Tibial nerve (tissue), 4 donors: Measurements from ENCODE around the gene ZNF778. TPM values are rescaled to one million over a fixed set of nuclear protein-coding genes. Genes with fewer than 3 reads are reported as not detected.

Experiments used
- DNase-seq, 2 donors: peaks; one replicate each; pipeline ENCODE4 v3.0.0-alpha.2; 2019; ENCODE audit warnings: low spot score in 2 of 2
- H3K27ac ChIP-seq, 4 donors: fragments of 200-600 bp; sonication (generic) in 3 of 4; one replicate each; pipeline ENCODE4 v1.5.1; 2017 to 2019; ENCODE audit warnings: mild to moderate bottlenecking in 1 of 4
- H3K27me3 ChIP-seq, 2 donors: fragments of 200-600 bp; sonication (generic) in 1 of 2; one replicate each; pipeline versions ENCODE4 v1.5.1 to v1.6.0; 2017 to 2019
- H3K36me3 ChIP-seq, 3 donors: fragments of 200-600 bp; sonication (generic); one replicate each; pipeline ENCODE4 v1.5.1; 2018 to 2019
- H3K4me1 ChIP-seq, 4 donors: fragments of 200-600 bp; sonication (generic) in 3 of 4; one replicate each; pipeline ENCODE4 v1.5.1; 2017 to 2019
- H3K4me3 ChIP-seq, 4 donors: fragments of 200-600 bp; sonication (generic) in 3 of 4; one replicate each; pipeline ENCODE4 v1.5.1; 2017 to 2019; ENCODE audit warnings: mild to moderate bottlenecking in 1 of 4, moderate library complexity in 1 of 4
- H3K9me3 ChIP-seq, 4 donors: fragments of 200-600 bp; sonication (generic) in 3 of 4; one replicate each; pipeline ENCODE4 v1.5.1; 2017 to 2019
- CTCF ChIP-seq, 5 experiments: fragments of 200-600 bp in 3 of 5; fragments of 450-650 bp in 2 of 5; sonication (generic) in 3 of 5; IDR thresholded peaks; one replicate each; pipeline ENCODE4 v1.5.1; 2016 to 2019; ENCODE audit warnings: antibody characterized with exemption in 5 of 5, mild to moderate bottlenecking in 3 of 5, moderate library complexity in 2 of 5
- EP300 ChIP-seq, 2 donors: sonication (generic); formaldehyde crosslinking; IDR thresholded peaks; one replicate each; pipeline ENCODE4 v1.6.1; 2017; ENCODE audit warnings: antibody characterized with exemption in 2 of 2, mild to moderate bottlenecking in 1 of 2
- POLR2A ChIP-seq, 2 donors: fragments of 450-650 bp; IDR thresholded peaks; one replicate each; pipeline ENCODE4 v1.6.1; 2017; ENCODE audit warnings: antibody characterized with exemption in 2 of 2, mild to moderate bottlenecking in 2 of 2, moderate library complexity in 2 of 2
- WGBS, 2 donors: methylation state at CpG; one replicate each; pipeline ENCODE4 v1.1.5; 2018; 5-methylcytosine and 5-hydroxymethylcytosine counted together
- total RNA-seq, 4 donors: library from RNA; depleted of rRNA; stranded (reverse); fragments of >200 nt; gene quantifications; one replicate each; pipeline ENCODE4 v1.1.0, GENCODE V29; 2016

Gene ZNF778
- total RNA-seq, 4 donors from 2014 or later: 11.2 to 26.0 (median 16.2) TPM

DNA sequence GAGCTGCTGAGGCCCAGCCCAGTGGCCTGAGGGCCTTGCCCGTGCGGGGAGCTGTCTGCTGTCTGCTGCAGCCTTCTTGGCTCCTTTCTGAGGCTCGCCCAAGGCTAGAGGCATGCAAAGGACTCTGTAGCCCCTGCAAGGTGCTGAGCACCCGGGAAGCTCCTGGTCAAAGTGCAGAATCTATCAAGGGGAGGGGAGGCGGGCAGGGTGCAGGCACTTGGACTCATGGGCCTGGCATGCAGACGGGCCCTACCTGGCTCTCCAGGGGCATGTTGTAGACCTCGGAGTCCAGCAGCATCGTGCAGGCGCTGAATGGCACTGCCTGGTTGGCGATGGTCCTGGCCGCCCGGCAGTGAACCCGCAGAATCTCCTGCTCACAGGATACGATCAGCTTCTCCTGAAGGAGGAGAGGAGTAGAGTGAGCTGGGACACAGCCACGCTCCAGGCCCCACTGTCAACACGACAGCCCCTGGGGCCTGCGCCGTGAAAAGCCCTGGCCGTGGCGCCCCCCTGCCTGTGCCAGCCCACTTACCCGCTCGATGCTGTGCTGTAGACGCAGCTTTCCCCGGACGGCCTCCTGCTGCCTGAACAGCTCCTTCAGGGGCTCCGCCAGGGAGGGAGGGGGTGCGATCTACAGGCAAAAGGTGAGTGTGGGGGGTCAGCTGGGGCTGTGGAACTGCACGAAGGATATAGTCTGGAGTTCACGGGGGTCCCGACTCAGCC, 57.2 kb downstream of the ZNF778 start:
- Histone ChIP-seq H3K4me1 (peaks cover 0 to 24% (median 0%) of the 10 kb centered on the region in 4 donors), H3K27me3 (no peaks in the 10 kb centered on the region), H3K9me3 (no peaks in the 10 kb centered on the region), H3K36me3 (peaks cover 7 to 98% (median 16%) of the 10 kb centered on the region in 3 donors), H3K4me3 (no peak overlapping the region), H3K27ac (no peak overlapping the region)
- WGBS, 2 donors: 90 to 91% methylated on average over 21 to 27 of the region's 30 CpGs
- no peak for DNase-seq
- TF ChIP-seq EP300 (IDR thresholded peaks at IDR 0.05): no peak
- TF ChIP-seq CTCF (IDR thresholded peaks at IDR 0.05): no peak
- no peak for TF ChIP-seq POLR2A (IDR thresholded peaks at IDR 0.05)

DNA sequence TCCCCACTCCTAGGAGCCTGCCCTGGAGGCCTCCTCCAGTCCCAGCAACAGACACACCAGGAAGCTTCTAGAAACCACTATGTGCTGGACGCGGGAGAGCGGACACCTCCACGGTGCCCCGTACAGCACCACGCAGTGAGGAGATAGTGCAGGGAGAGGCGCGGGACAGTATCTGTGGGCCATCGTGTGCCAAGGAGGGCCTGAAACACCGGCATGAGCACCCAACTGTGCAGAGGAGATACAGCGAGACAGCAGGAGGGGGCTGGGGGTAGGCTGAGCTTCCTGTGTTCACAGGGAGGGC, 57.7 kb downstream of the ZNF778 start:
- H3K9me3 ChIP-seq: no peaks in the 10 kb centered on the region
- WGBS, 2 donors: 86 to 93% methylated on average over 9 to 11 of the region's 11 CpGs
- H3K4me1 ChIP-seq: peaks cover 0 to 19% (median 0%) of the 10 kb centered on the region in 4 donors
- H3K36me3 ChIP-seq: peaks cover 1 to 98% (median 11%) of the 10 kb centered on the region in 3 donors
- TF ChIP-seq EP300 (IDR thresholded peaks at IDR 0.05) (no peak), POLR2A (IDR thresholded peaks at IDR 0.05) (no peak), CTCF (IDR thresholded peaks at IDR 0.05) (no peak)
- no peak overlapping the region for H3K4me3 ChIP-seq
- H3K27me3 ChIP-seq: no peaks in the 10 kb centered on the region
- no peak for DNase-seq
- H3K27ac ChIP-seq: no peak overlapping the region

GRCh38 chr16:89275837-89276720, 58.6 kb downstream of the ZNF778 start:
- no peak for DNase-seq
- peaks cover 0 to 98% (median 3%) of the 10 kb centered on the region in 3 donors for H3K36me3 ChIP-seq
- TF ChIP-seq POLR2A (IDR thresholded peaks at IDR 0.05) (no peak), EP300 (IDR thresholded peaks at IDR 0.05) (no peak), CTCF (IDR thresholded peaks at IDR 0.05) (no peak)
- no peaks in the 10 kb centered on the region for H3K27me3 ChIP-seq
- H3K4me3 ChIP-seq: no peak overlapping the region
- 92 to 95% methylated on average over 32 to 35 of the region's 39 CpGs for WGBS, 2 donors
- H3K27ac ChIP-seq: no peak overlapping the region
- no peaks in the 10 kb centered on the region for H3K9me3 ChIP-seq
- H3K4me1 ChIP-seq: peaks cover 0 to 19% (median 0%) of the 10 kb centered on the region in 4 donors

DNA sequence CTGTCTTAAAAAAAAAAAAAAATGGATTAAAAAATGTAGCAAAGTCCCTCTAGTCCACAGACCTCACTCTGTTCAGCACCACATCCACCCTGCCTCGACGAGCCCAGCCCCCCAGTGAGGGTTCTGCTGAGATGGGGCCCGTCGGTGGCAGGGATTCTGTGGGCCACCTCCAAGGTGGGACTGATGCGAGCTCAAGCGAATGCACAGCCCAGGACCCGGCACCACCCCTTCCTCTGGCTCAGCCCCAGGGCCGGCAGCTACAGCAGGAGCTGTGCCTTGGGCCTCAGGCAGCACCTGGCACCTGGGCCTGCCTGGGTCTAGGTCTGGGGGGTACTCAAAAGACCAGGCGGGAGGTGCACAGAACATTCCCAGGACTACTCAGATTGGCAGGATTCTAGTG, 59.5 kb downstream of the ZNF778 start:
- WGBS, 2 donors: 74 to 88% methylated on average over 8 to 9 of the region's 9 CpGs
- H3K36me3 ChIP-seq: peaks cover 0 to 98% (median 3%) of the 10 kb centered on the region in 3 donors
- no peaks in the 10 kb centered on the region for H3K9me3 ChIP-seq
- H3K27me3 ChIP-seq: no peaks in the 10 kb centered on the region
- H3K4me1 ChIP-seq: peaks cover 0 to 19% (median 0%) of the 10 kb centered on the region in 4 donors
- DNase-seq: no peak
- no peak for TF ChIP-seq POLR2A (IDR thresholded peaks at IDR 0.05)
- no peak for TF ChIP-seq CTCF (IDR thresholded peaks at IDR 0.05)
- no peak for TF ChIP-seq EP300 (IDR thresholded peaks at IDR 0.05)
- H3K27ac ChIP-seq: peak overlapping the region in 2 of 4 donors; percentile 55 to 59
- H3K4me3 ChIP-seq: no peak overlapping the region
